Trophoblast cell (in vitro differentiated cells and primary cell): ENCODE results near the gene DIAPH1. TPM values are rescaled to one million over a fixed set of nuclear protein-coding genes. Genes with fewer than 3 reads are reported as not detected.
A peak's percentile ranks its signal among the peaks of the same experiment; 100 is the strongest.

Experiments
- DNase-seq, 2 donors: peaks; one replicate each; pipeline ENCODE4 v3.0.0-alpha.2; 2016
- H2AFZ ChIP-seq: 2 replicates; pipeline ENCODE4 v1.6.1; 2013; ENCODE audit warnings: low read length, moderate library complexity, mild to moderate bottlenecking; ENCODE audit not compliant: insufficient read depth, poor library complexity
- H2AK5ac ChIP-seq: 2 replicates; pipeline ENCODE4 v1.6.1; 2013; ENCODE audit warnings: mild to moderate bottlenecking, low read length
- H2BK120ac ChIP-seq: 2 replicates; pipeline ENCODE4 v1.6.1; 2013; ENCODE audit warnings: low read length, mild to moderate bottlenecking, moderate library complexity; ENCODE audit not compliant: insufficient read depth, poor library complexity
- H2BK12ac ChIP-seq: 2 replicates; pipeline ENCODE4 v1.6.1; 2013; ENCODE audit warnings: mild to moderate bottlenecking, low read length, moderate library complexity
- H2BK5ac ChIP-seq: 2 replicates; pipeline ENCODE4 v1.6.1; 2013; ENCODE audit warnings: low read length, low read depth, moderate library complexity, mild to moderate bottlenecking; ENCODE audit not compliant: poor library complexity
- H3K14ac ChIP-seq: 2 replicates; pipeline ENCODE4 v1.6.1; 2013; ENCODE audit warnings: mild to moderate bottlenecking, low read length
- H3K18ac ChIP-seq: 2 replicates; pipeline ENCODE4 v1.6.1; 2013; ENCODE audit warnings: mild to moderate bottlenecking, low read length
- H3K23ac ChIP-seq: 2 replicates; pipeline ENCODE4 v1.6.1; 2013; ENCODE audit warnings: low read length
- H3K27ac ChIP-seq: 2 replicates; pipeline ENCODE4 v1.5.1; 2013; ENCODE audit warnings: low read depth, mild to moderate bottlenecking, inconsistent platforms, low read length, moderate library complexity
- H3K27me3 ChIP-seq: 2 replicates; pipeline ENCODE4 v1.6.1; 2013; ENCODE audit warnings: inconsistent platforms, mild to moderate bottlenecking, low read length, moderate library complexity; ENCODE audit not compliant: insufficient read depth
- H3K36me3 ChIP-seq, 2 experiments: 1 replicate in 1 of 2; 2 replicates in 1 of 2; pipeline ENCODE4 v1.6.1; 2013; ENCODE audit warnings: low read length in 2 of 2, mild to moderate bottlenecking in 2 of 2, moderate library complexity in 1 of 2; ENCODE audit not compliant: insufficient read depth in 2 of 2, control insufficient read depth in 1 of 2
- H3K4ac ChIP-seq: 2 replicates; pipeline ENCODE4 v1.6.1; 2013; ENCODE audit warnings: low read depth, mild to moderate bottlenecking, low read length, moderate library complexity
- H3K4me1 ChIP-seq, 2 experiments: 1 replicate in 1 of 2; 2 replicates in 1 of 2; pipeline ENCODE4 v1.6.1; 2013; ENCODE audit warnings: low read length in 2 of 2, mild to moderate bottlenecking in 2 of 2, moderate library complexity in 1 of 2; ENCODE audit not compliant: insufficient read depth in 2 of 2, control insufficient read depth in 1 of 2
- H3K4me2 ChIP-seq: 2 replicates; pipeline ENCODE4 v1.6.1; 2013; ENCODE audit warnings: inconsistent platforms, mild to moderate bottlenecking, low read length, moderate library complexity
- H3K4me3 ChIP-seq: 2 replicates; pipeline ENCODE4 v1.5.1; 2013; ENCODE audit warnings: mild to moderate bottlenecking, low read depth, low read length, inconsistent platforms
- H3K79me1 ChIP-seq: one replicate; pipeline ENCODE4 v1.6.1; 2013; ENCODE audit warnings: low read length
- H3K79me2 ChIP-seq: 2 replicates; pipeline ENCODE4 v1.6.1; 2013; ENCODE audit warnings: low read length, mild to moderate bottlenecking; ENCODE audit not compliant: control insufficient read depth, insufficient read depth, poor library complexity
- H3K9ac ChIP-seq: 2 replicates; pipeline ENCODE4 v1.6.1; 2013; ENCODE audit warnings: mild to moderate bottlenecking, low read length
- H3K9me3 ChIP-seq: 2 replicates; pipeline ENCODE4 v1.6.1; 2013; ENCODE audit warnings: low read depth, mild to moderate bottlenecking, control low read depth, inconsistent platforms, low read length; ENCODE audit not compliant: insufficient read depth
- H4K12ac ChIP-seq: 2 replicates; pipeline ENCODE4 v1.6.1; 2013; ENCODE audit warnings: low read depth, mild to moderate bottlenecking, low read length, moderate library complexity
- H4K8ac ChIP-seq: 2 replicates; pipeline ENCODE4 v1.6.1; 2013; ENCODE audit warnings: low read depth, mild to moderate bottlenecking, low read length, moderate library complexity
- H4K91ac ChIP-seq: one replicate; pipeline ENCODE4 v1.6.1; 2013; ENCODE audit warnings: low read depth, mild to moderate bottlenecking, low read length, moderate library complexity
- WGBS: extraction: QIAGEN DNeasy Blood & Tissue Kit; methylation state at CpG from one replicate; pipeline ENCODE4 v1.1.7; 2013; ENCODE audit warnings: missing lambda C conversion rate; ENCODE audit not compliant: insufficient read length, insufficient coverage; ENCODE audit errors: extremely low coverage; 5-methylcytosine and 5-hydroxymethylcytosine counted together
- polyA plus RNA-seq: library from polyadenylated mRNA; stranded (reverse); fragments of 200-250 nt; gene quantifications from 2 replicates; pipeline ENCODE4 v1.2.3, GENCODE V29; 2013

Gene DIAPH1
- 94.3 and 97.6 TPM in 2 replicates for polyA plus RNA-seq

GRCh38 chr5:141618804-141619554, at the start of gene DIAPH1:
TSS of gene DIAPH1 (minus strand) at chr5:141619000. CDS start at chr5:141618914, 86 bp downstream.
- peak within 1 kb of the TSS; percentile 43 for H4K12ac ChIP-seq
- peaks cover 13% of the 10 kb centered on the region for H3K79me2 ChIP-seq
- H3K4me1 ChIP-seq: no peaks in the 10 kb centered on the region
- H4K8ac ChIP-seq: peak within 1 kb of the TSS; percentile 13
- H3K18ac ChIP-seq: peak within 1 kb of the TSS; percentile 54
- no peak within 1 kb of the TSS for H3K23ac ChIP-seq
- peak within 1 kb of the TSS; percentile 12 for H2AFZ ChIP-seq
- no peak within 1 kb of the TSS for H2BK12ac ChIP-seq
- H2AK5ac ChIP-seq: no peak within 1 kb of the TSS
- H3K4ac ChIP-seq: peak within 1 kb of the TSS; percentile 53
- peak within 1 kb of the TSS; percentile 28 for H4K91ac ChIP-seq
- H3K27ac ChIP-seq: peak within 1 kb of the TSS; percentile 87
- H3K4me2 ChIP-seq: peak within 1 kb of the TSS; percentile 72
- peaks cover 5% of the 10 kb centered on the region for H3K79me1 ChIP-seq
- no CpG with 5 or more reads among the region's 70 CpGs for WGBS
- DNase-seq: peak; percentile 97
- H3K4me3 ChIP-seq: peak within 1 kb of the TSS; percentile 87
- H2BK5ac ChIP-seq: peak within 1 kb of the TSS; percentile 78
- peak within 1 kb of the TSS; percentile 45 for H2BK120ac ChIP-seq
- peak within 1 kb of the TSS; percentile 96 for H3K9ac ChIP-seq
- no peaks in the 10 kb centered on the region for H3K27me3 ChIP-seq
- no peaks in the 10 kb centered on the region for H3K9me3 ChIP-seq
- H3K36me3 ChIP-seq: peaks cover 11 to 20% of the 10 kb centered on the region in 2 experiments
- peak within 1 kb of the TSS; percentile 38 for H3K14ac ChIP-seq

GRCh38 chr5:141665995-141666940, 47.5 kb upstream of the DIAPH1 start:
- DNase-seq: no peak
- H3K27ac ChIP-seq: no peak overlapping the region
- H3K4ac ChIP-seq: no peak overlapping the region
- no peak overlapping the region for H3K9ac ChIP-seq
- no peak overlapping the region for H2BK12ac ChIP-seq
- H3K4me2 ChIP-seq: no peak overlapping the region
- H4K8ac ChIP-seq: no peak overlapping the region
- H2BK120ac ChIP-seq: no peak overlapping the region
- WGBS: no CpG with 5 or more reads among the region's 18 CpGs
- no peak overlapping the region for H3K4me3 ChIP-seq
- no peak overlapping the region for H3K23ac ChIP-seq
- no peak overlapping the region for H2BK5ac ChIP-seq
- H3K14ac ChIP-seq: no peak overlapping the region
- H3K79me1 ChIP-seq: no peaks in the 10 kb centered on the region
- H2AFZ ChIP-seq: no peak overlapping the region
- H3K79me2 ChIP-seq: no peaks in the 10 kb centered on the region
- no peak overlapping the region for H4K91ac ChIP-seq
- no peak overlapping the region for H2AK5ac ChIP-seq
- H3K36me3 ChIP-seq: peaks cover 21 to 31% of the 10 kb centered on the region in 2 experiments
- H3K27me3 ChIP-seq: no peaks in the 10 kb centered on the region
- no peak overlapping the region for H3K18ac ChIP-seq
- H3K4me1 ChIP-seq: no peaks in the 10 kb centered on the region
- peaks cover 2% of the 10 kb centered on the region for H3K9me3 ChIP-seq
- H4K12ac ChIP-seq: no peak overlapping the region

GRCh38 chr5:141664733-141665461, 46.1 kb upstream of the DIAPH1 start:
- no peak overlapping the region for H4K91ac ChIP-seq
- H3K14ac ChIP-seq: no peak overlapping the region
- no peak overlapping the region for H3K9ac ChIP-seq
- H3K23ac ChIP-seq: no peak overlapping the region
- no peak overlapping the region for H2AFZ ChIP-seq
- H3K79me1 ChIP-seq: no peaks in the 10 kb centered on the region
- H3K27ac ChIP-seq: no peak overlapping the region
- H3K79me2 ChIP-seq: no peaks in the 10 kb centered on the region
- peaks cover 19% of the 10 kb centered on the region in 2 experiments for H3K36me3 ChIP-seq
- H3K18ac ChIP-seq: no peak overlapping the region
- H4K12ac ChIP-seq: no peak overlapping the region
- H2BK12ac ChIP-seq: no peak overlapping the region
- H3K4me1 ChIP-seq: no peaks in the 10 kb centered on the region
- no peak overlapping the region for H4K8ac ChIP-seq
- H3K4ac ChIP-seq: no peak overlapping the region
- H3K9me3 ChIP-seq: peaks cover 2% of the 10 kb centered on the region
- no peak overlapping the region for H2BK5ac ChIP-seq
- peak; percentile 49 to 81 for DNase-seq
- H2BK120ac ChIP-seq: no peak overlapping the region
- H3K4me2 ChIP-seq: no peak overlapping the region
- no peaks in the 10 kb centered on the region for H3K27me3 ChIP-seq
- no peak overlapping the region for H3K4me3 ChIP-seq
- H2AK5ac ChIP-seq: no peak overlapping the region
- no CpG with 5 or more reads among the region's 13 CpGs for WGBS

- no peak for DNase-seq
- H2BK120ac ChIP-seq: no peak overlapping the region
- no peak overlapping the region for H2BK5ac ChIP-seq
- no peak overlapping the region for H4K91ac ChIP-seq
- no peak overlapping the region for H2AFZ ChIP-seq
- no peak overlapping the region for H3K18ac ChIP-seq
- no peak overlapping the region for H3K4me2 ChIP-seq
- H2AK5ac ChIP-seq: no peak overlapping the region
- no peak overlapping the region for H3K4me3 ChIP-seq
- H3K9ac ChIP-seq: no peak overlapping the region
- no CpG with 5 or more reads among the region's 8 CpGs for WGBS
- no peaks in the 10 kb centered on the region for H3K4me1 ChIP-seq
- H3K79me1 ChIP-seq: no peaks in the 10 kb centered on the region
- H4K12ac ChIP-seq: no peak overlapping the region
- no peak overlapping the region for H3K23ac ChIP-seq
- no peak overlapping the region for H3K14ac ChIP-seq
- no peaks in the 10 kb centered on the region for H3K79me2 ChIP-seq
- no peak overlapping the region for H2BK12ac ChIP-seq
- no peak overlapping the region for H3K4ac ChIP-seq
- H3K36me3 ChIP-seq: peaks cover 15 to 18% of the 10 kb centered on the region in 2 experiments
- H3K27ac ChIP-seq: no peak overlapping the region
- no peaks in the 10 kb centered on the region for H3K9me3 ChIP-seq
- H3K27me3 ChIP-seq: no peaks in the 10 kb centered on the region
- no peak overlapping the region for H4K8ac ChIP-seq
Measured at GRCh38 chr5:141663506-141663905, 44.7 kb upstream of the DIAPH1 start.
